Esophagus muscularis mucosa (tissue), 4 donors: ENCODE measurements around the gene ZCCHC8.
"Not testable (repeated sequence)": the region's sequence is repeated elsewhere in the genome, so short reads cannot be mapped to it uniquely, and the experiment has no call there.

Source experiments
- EP300 ChIP-seq: sonication (generic); formaldehyde crosslinking; IDR thresholded peaks from one replicate; pipeline ENCODE4 v1.6.1; 2017; ENCODE audit warnings: antibody characterized with exemption
- POLR2A ChIP-seq: fragments of 450-650 bp; IDR thresholded peaks from one replicate; pipeline ENCODE4 v1.6.1; 2017; ENCODE audit warnings: antibody characterized with exemption, moderate library complexity, mild to moderate bottlenecking, low read depth
- POLR2AphosphoS5 ChIP-seq, 2 donors: sonication (generic); formaldehyde crosslinking; IDR thresholded peaks; one replicate each; pipeline ENCODE4 v1.6.1; 2017; ENCODE audit warnings: antibody characterized with exemption in 2 of 2
- TF ChIP-seq, protein P1 (sequence below), 3 experiments: fragments of 200-600 bp in 2 of 3; fragments of 450-650 bp in 1 of 3; sonication (generic) in 2 of 3; IDR thresholded peaks; one replicate each; pipeline ENCODE4 v1.5.1; 2017 to 2019; ENCODE audit warnings: antibody characterized with exemption in 3 of 3, mild to moderate bottlenecking in 2 of 3, moderate library complexity in 1 of 3

- TF ChIP-seq, protein P1, sequence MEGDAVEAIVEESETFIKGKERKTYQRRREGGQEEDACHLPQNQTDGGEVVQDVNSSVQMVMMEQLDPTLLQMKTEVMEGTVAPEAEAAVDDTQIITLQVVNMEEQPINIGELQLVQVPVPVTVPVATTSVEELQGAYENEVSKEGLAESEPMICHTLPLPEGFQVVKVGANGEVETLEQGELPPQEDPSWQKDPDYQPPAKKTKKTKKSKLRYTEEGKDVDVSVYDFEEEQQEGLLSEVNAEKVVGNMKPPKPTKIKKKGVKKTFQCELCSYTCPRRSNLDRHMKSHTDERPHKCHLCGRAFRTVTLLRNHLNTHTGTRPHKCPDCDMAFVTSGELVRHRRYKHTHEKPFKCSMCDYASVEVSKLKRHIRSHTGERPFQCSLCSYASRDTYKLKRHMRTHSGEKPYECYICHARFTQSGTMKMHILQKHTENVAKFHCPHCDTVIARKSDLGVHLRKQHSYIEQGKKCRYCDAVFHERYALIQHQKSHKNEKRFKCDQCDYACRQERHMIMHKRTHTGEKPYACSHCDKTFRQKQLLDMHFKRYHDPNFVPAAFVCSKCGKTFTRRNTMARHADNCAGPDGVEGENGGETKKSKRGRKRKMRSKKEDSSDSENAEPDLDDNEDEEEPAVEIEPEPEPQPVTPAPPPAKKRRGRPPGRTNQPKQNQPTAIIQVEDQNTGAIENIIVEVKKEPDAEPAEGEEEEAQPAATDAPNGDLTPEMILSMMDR (IDR thresholded peaks at IDR 0.05): not testable (repeated sequence)
- TF ChIP-seq EP300; POLR2A; POLR2AphosphoS5 (IDR thresholded peaks at IDR 0.05): not testable (repeated sequence)
Observed at GRCh38 chr12:122493222-122493621, 7.5 kb downstream of the ZCCHC8 start.
